ENCODE measurements around the gene SOHLH2. TPM values are rescaled to one million over a fixed set of nuclear protein-coding genes. Genes with fewer than 3 reads are reported as not detected.

Gene SOHLH2
- polyA plus RNA-seq, 1 experiment: 0.05 TPM

GRCh38 chr13:36242761-36243160, 28.4 kb upstream of the SOHLH2 start:
- DNase-seq (ENCODE audit: low read depth): no peak
- CTCF ChIA-PET: no interaction called here
- POLR2A ChIA-PET: no interaction called here
- no peaks in the 10 kb centered on the region for H3K36me3 ChIP-seq (ENCODE audit: control insufficient read depth, insufficient read depth, low read length)
- no peaks in the 10 kb centered on the region for H3K27me3 ChIP-seq (ENCODE audit: control insufficient read depth, insufficient read depth, low read length)
- H3K4me3 ChIP-seq (ENCODE audit: low read depth, low read length): no peak overlapping the region
- TF ChIP-seq CTCF (IDR thresholded peaks at IDR 0.05; ENCODE audit: insufficient read depth, low read depth, low read length): no peak

DNA sequence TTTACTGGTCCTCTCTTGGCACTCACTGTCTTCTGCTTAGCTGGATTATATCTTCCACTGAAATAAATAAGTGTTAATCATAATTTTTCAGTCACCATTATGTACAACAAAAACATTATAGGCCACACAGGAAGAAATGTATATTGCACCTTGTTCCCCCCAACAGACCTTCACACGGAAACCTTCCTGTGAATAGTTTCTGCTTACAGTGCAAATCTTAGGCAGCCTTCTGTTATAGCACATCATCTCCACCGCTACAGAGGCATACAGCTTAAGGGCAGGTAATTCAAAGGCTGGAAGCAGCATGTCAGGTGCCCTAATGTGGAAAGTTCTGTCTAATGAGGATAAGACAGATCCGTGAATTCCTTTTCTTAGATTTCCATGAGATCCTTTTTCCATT, 16.9 kb upstream of the SOHLH2 start:
- no peak for DNase-seq (ENCODE audit: low read depth)
- ChIA-PET POLR2A (no interaction called here), CTCF (no interaction called here)
- H3K4me3 ChIP-seq (ENCODE audit: low read depth, low read length): no peak overlapping the region
- H3K27me3 ChIP-seq (ENCODE audit: control insufficient read depth, insufficient read depth, low read length): no peaks in the 10 kb centered on the region
- no peak for TF ChIP-seq CTCF (IDR thresholded peaks at IDR 0.05; ENCODE audit: insufficient read depth, low read depth, low read length)
- H3K36me3 ChIP-seq (ENCODE audit: control insufficient read depth, insufficient read depth, low read length): no peaks in the 10 kb centered on the region

DNA sequence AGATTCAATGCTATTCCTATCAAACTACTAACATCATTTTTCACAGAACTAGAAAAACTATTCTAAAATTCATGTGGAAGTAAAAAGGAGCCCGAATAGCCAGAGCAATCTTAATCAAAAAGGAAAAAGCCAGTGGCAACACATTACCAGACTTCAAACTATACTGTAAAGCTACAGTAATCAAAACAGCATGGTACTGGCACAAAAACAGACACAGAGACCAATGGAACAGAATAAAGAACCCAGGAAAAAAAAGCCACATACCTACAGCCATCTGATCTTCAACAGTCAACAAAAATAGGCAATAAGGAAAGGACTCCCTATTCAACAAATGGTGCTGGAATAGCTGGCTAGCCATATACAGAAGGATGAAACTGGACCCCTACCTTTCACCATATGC, 10.4 kb upstream of the SOHLH2 start:
- H3K4me3 ChIP-seq (ENCODE audit: low read depth, low read length): no peak overlapping the region
- DNase-seq (ENCODE audit: low read depth): no peak
- H3K27me3 ChIP-seq (ENCODE audit: control insufficient read depth, insufficient read depth, low read length): no peaks in the 10 kb centered on the region
- no peak for TF ChIP-seq CTCF (IDR thresholded peaks at IDR 0.05; ENCODE audit: insufficient read depth, low read depth, low read length)
- POLR2A ChIA-PET: no interaction called here
- H3K36me3 ChIP-seq (ENCODE audit: control insufficient read depth, insufficient read depth, low read length): no peaks in the 10 kb centered on the region
- CTCF ChIA-PET: no interaction called here

DNA sequence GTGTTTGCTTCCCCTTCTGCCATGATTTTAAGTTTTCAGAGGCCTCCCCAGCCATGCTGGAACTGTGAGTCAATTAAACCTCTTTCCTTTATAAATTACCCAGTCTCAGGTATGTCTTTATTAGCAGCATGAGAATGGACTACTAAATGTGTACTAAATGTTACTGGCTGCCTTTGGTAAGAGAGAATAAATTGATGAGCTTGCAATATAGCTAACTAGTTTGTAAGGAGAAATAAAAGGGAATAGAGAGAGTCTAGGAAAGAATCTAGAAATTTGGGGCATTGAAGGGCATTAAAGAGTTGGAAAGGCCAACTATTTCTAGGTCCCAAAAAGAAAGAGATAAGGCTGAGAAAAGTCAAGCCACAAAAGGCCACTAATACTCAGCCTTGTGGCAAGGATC, 5.5 kb upstream of the SOHLH2 start:
- ChIA-PET CTCF (no interaction called here), POLR2A (no interaction called here)
- Histone ChIP-seq H3K4me3 (ENCODE audit: low read depth, low read length) (no peak overlapping the region), H3K36me3 (ENCODE audit: control insufficient read depth, insufficient read depth, low read length) (no peaks in the 10 kb centered on the region), H3K27me3 (ENCODE audit: control insufficient read depth, insufficient read depth, low read length) (no peaks in the 10 kb centered on the region)
- no peak for TF ChIP-seq CTCF (IDR thresholded peaks at IDR 0.05; ENCODE audit: insufficient read depth, low read depth, low read length)
- no peak for DNase-seq (ENCODE audit: low read depth)

DNA sequence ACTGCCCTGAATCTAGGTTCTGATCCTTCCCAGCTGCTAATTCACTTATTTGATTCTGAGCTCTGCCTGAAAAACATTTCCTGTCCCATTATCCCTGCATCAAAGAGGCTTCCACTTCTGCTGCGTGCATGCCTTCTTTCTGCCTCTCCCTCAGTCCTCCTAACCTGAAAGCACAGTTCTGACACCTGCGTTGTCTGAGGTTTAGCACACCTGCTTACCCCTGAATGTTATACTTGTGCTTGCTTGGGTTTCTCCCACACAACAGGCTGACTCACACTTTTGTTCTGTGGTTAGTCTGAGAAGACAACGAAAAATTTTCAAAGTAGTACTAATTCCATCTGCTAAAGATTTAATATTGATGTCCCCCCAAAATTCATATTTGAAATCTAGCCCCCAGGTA, 3.1 kb upstream of the SOHLH2 start:
- ChIA-PET POLR2A (no interaction called here), CTCF (no interaction called here)
- no peak overlapping the region for H3K4me3 ChIP-seq (ENCODE audit: low read depth, low read length)
- no peak for TF ChIP-seq CTCF (IDR thresholded peaks at IDR 0.05; ENCODE audit: insufficient read depth, low read depth, low read length)
- H3K27me3 ChIP-seq (ENCODE audit: control insufficient read depth, insufficient read depth, low read length): no peaks in the 10 kb centered on the region
- H3K36me3 ChIP-seq (ENCODE audit: control insufficient read depth, insufficient read depth, low read length): no peaks in the 10 kb centered on the region
- DNase-seq (ENCODE audit: low read depth): no peak
